Omental fat pad (tissue), 4 donors: ENCODE results near the gene PPDPF. TPM values are rescaled to one million over a fixed set of nuclear protein-coding genes. Genes with fewer than 3 reads are reported as not detected.
"Not testable (repeated sequence)": the region's sequence is repeated elsewhere in the genome, so short reads cannot be mapped to it uniquely, and the experiment has no call there.

ENCODE experiments used
- ATAC-seq: fragments of 150-250 bp; one replicate; pipeline ENCODE4 v1.9.1; 2016; ENCODE audit warnings: mild to moderate bottlenecking, moderate library complexity; ENCODE audit not compliant: low FRiP score
- DNase-seq: peaks from one replicate; pipeline ENCODE4 v3.0.0-alpha.2; 2019; ENCODE audit warnings: low spot score
- total RNA-seq, 4 donors: library from RNA; depleted of rRNA; stranded (reverse); fragments of >200 nt; gene quantifications; one replicate each; pipeline ENCODE4 v1.1.0, GENCODE V29; 2016
- TF ChIP-seq, protein P1 (sequence below), 3 donors: fragments of 450-650 bp; IDR thresholded peaks; one replicate each; pipeline ENCODE4 v1.5.1; 2016 to 2017; ENCODE audit warnings: antibody characterized with exemption in 3 of 3, mild to moderate bottlenecking in 3 of 3, moderate library complexity in 2 of 3

PPDPF gene
- total RNA-seq, 4 donors from 2014 or later: 22.2 to 108 (median 75.8) TPM

- TF ChIP-seq, protein P1, sequence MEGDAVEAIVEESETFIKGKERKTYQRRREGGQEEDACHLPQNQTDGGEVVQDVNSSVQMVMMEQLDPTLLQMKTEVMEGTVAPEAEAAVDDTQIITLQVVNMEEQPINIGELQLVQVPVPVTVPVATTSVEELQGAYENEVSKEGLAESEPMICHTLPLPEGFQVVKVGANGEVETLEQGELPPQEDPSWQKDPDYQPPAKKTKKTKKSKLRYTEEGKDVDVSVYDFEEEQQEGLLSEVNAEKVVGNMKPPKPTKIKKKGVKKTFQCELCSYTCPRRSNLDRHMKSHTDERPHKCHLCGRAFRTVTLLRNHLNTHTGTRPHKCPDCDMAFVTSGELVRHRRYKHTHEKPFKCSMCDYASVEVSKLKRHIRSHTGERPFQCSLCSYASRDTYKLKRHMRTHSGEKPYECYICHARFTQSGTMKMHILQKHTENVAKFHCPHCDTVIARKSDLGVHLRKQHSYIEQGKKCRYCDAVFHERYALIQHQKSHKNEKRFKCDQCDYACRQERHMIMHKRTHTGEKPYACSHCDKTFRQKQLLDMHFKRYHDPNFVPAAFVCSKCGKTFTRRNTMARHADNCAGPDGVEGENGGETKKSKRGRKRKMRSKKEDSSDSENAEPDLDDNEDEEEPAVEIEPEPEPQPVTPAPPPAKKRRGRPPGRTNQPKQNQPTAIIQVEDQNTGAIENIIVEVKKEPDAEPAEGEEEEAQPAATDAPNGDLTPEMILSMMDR (IDR thresholded peaks at IDR 0.05): no peak
- ATAC-seq (no peak), DNase-seq (no peak)
These were observed 49.9 kb downstream of the PPDPF start for GRCh38 chr20:63570281-63571086.

DNA sequence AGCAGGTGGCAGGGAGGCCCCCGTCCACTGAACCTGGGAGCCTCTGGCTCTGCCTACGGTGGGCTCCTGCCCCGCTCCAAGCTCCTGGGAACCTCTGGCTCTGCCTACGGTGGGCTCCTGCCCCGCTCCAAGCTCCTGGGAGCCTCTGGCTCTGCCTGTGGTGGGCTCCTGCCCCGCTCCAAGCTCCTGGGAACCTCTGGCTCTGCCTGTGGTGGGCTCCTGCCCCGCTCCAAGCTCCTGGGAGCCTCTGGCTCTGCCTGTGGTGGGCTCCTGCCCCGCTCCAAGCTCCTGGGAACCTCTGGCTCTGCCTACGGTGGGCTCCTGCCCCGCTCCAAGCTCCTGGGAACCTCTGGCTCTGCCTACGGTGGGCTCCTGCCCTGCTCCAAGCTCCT is 50.5 kb downstream of the PPDPF start:
- DNase-seq, ATAC-seq: not testable (repeated sequence)

Other genes with a start within 250 kb of the PPDPF start
- 10 to 100 TPM; 29.2 to 59.7 (median 41.3) TPM for gene ARFGAP1, start 248.0 kb upstream of the PPDPF start, total RNA-seq
- gene COL20A1, start 227.6 kb upstream of the PPDPF start, total RNA-seq: not detected
- not detected for gene CHRNA4, start 159.4 kb upstream of the PPDPF start, total RNA-seq
- not detected for gene KCNQ2, start 48.1 kb upstream of the PPDPF start, total RNA-seq
- 1 to 10 TPM in 3 of 4 donors, not detected in 1; 2.1 to 4.7 (median 2.8) TPM for gene EEF1A2, start 21.7 kb upstream of the PPDPF start, total RNA-seq
- under 1 TPM in 3 of 4 donors, not detected in 1; 0.12 to 0.63 (median 0.28) TPM for gene PTK6, start 16.6 kb downstream of the PPDPF start, total RNA-seq
- gene SRMS, start 27.0 kb downstream of the PPDPF start, total RNA-seq: not detected
- under 1 TPM in 2 of 4 donors, not detected in 2; 0.19 to 0.38 TPM for gene FNDC11, start 33.4 kb downstream of the PPDPF start, total RNA-seq
- 10 to 100 TPM; 12.1 to 58.1 (median 31.8) TPM for gene HELZ2, start 53.5 kb downstream of the PPDPF start, total RNA-seq
- gene GMEB2, start 106.3 kb downstream of the PPDPF start, total RNA-seq: 10 to 100 TPM in 1 of 4 donors, 1 to 10 TPM in 3; 6.6 to 12.8 (median 9.2) TPM
- 10 to 100 TPM in 2 of 4 donors, 1 to 10 TPM in 2; 7.6 to 17.4 (median 12.0) TPM for gene STMN3, start 132.7 kb downstream of the PPDPF start, total RNA-seq
- gene RTEL1, start 137.5 kb downstream of the PPDPF start, total RNA-seq: 10 to 100 TPM; 10.2 to 34.4 (median 21.6) TPM
- 10 to 100 TPM; 10.5 to 91.9 (median 12.3) TPM for gene TNFRSF6B, start 175.9 kb downstream of the PPDPF start, total RNA-seq
- 10 to 100 TPM; 25.5 to 44.3 (median 40.9) TPM for gene ARFRP1, start 187.2 kb downstream of the PPDPF start, total RNA-seq
- 10 to 100 TPM; 13.2 to 34.5 (median 20.6) TPM for gene ZGPAT, start 187.3 kb downstream of the PPDPF start, total RNA-seq
- gene LIME1, start 215.9 kb downstream of the PPDPF start, total RNA-seq: 10 to 100 TPM in 2 of 4 donors, 1 to 10 TPM in 2; 7.4 to 21.1 (median 14.0) TPM
- 10 to 100 TPM; 25.3 to 82.0 (median 40.9) TPM for gene SLC2A4RG, start 219.0 kb downstream of the PPDPF start, total RNA-seq